ENCODE data around the gene RCSD1. TPM values are rescaled to one million over a fixed set of nuclear protein-coding genes. Genes with fewer than 3 reads are reported as not detected.

The RCSD1 gene
- total and polyA plus RNA-seq, 2 of the 13 experiments (the other 11 are each of a cell fraction or from before 2014, with no cell fraction given) = not detected

- 12% methylated on average over 4 of the region's 5 CpGs for WGBS (ENCODE audit: low lambda C conversion rate)
- 0 out of 5 replicates have a peak, but pooled peaks cover 0 to 3% of the 10 kb centered on the region in 2 experiments for H3K27me3 ChIP-seq (ENCODE audit: control insufficient read depth in 1 of 2, insufficient read depth in 2 of 2, low read length in 2 of 2)
- CTCF ChIA-PET (ENCODE audit: low intra/inter-chr PET ratio, low total read pairs) = no interaction called here
- in situ Hi-C loops (cut with HindIII; ENCODE audit: extremely low pct_ligation_motif_present, low pct_unique_long_range_greater_than_20kb) = no loop called here
- H3K4me2 ChIP-seq (ENCODE audit: low read depth, low read length) = no peak overlapping the region
- intact Hi-C loops (cut with micrococcal nuclease; ENCODE audit: unreplicated experiment) = no loop called here
- POLR2A ChIA-PET = no interaction called here
- H3K4me3 ChIP-seq (replicated peaks in 1 of 3; ENCODE audit: insufficient read depth in 1 of 3, low read depth in 2 of 3, low read length in 3 of 3) = no peak overlapping the region
- no peaks in the 10 kb centered on the region for H3K79me2 ChIP-seq (ENCODE audit: insufficient read depth, low read length)
- no peaks in the 10 kb centered on the region for H4K20me1 ChIP-seq (ENCODE audit: insufficient read depth, low read length)
- no peaks in the 10 kb centered on the region for H3K36me3 ChIP-seq (replicated peaks in 1 of 2; ENCODE audit: control insufficient read depth in 1 of 2, insufficient read depth in 2 of 2, low read length in 2 of 2)
- FAIRE-seq (no peak), DNase-seq (ENCODE audit: low spot score) (no peak), ATAC-seq (no peak; the same call in 2 of the 3 replicates)
- H3K4me1 ChIP-seq (ENCODE audit: insufficient read depth, low read length) = no peaks in the 10 kb centered on the region
- H3K9ac ChIP-seq (ENCODE audit: insufficient read depth, low read depth, low read length) = no peak overlapping the region
- H3K9me3 ChIP-seq (ENCODE audit: low read length) = no peaks in the 10 kb centered on the region
- H2AFZ ChIP-seq (ENCODE audit: low read length) = no peak overlapping the region
- TF ChIP-seq CREB1 (IDR thresholded peaks at IDR 0.05) (no peak), CREB1 (CRISPR knock-in tag; IDR thresholded peaks at IDR 0.05) (no peak), ZNF12 (CRISPR knock-in tag; IDR thresholded peaks at IDR 0.05) (peak; percentile 57; the same call in 1 of the 2 replicates), ZNF446 (CRISPR knock-in tag; IDR thresholded peaks at IDR 0.05) (no peak)
- no peak overlapping the region for H3K27ac ChIP-seq (ENCODE audit: extremely low read length, insufficient read depth, low read length)
- BruUV-seq (replicated peaks) = no TSS peak
Observed at GRCh38 chr1:167671727-167672511, 41.9 kb downstream of the RCSD1 start.

- no peak overlapping the region for H3K4me2 ChIP-seq (ENCODE audit: low read depth, low read length)
- no peak for ATAC-seq
- BruUV-seq (replicated peaks) = no TSS peak
- CTCF ChIA-PET (ENCODE audit: low intra/inter-chr PET ratio, low total read pairs) = no interaction called here
- intact Hi-C loops (cut with micrococcal nuclease; ENCODE audit: unreplicated experiment) (no loop called here), in situ Hi-C loops (cut with HindIII; ENCODE audit: extremely low pct_ligation_motif_present, low pct_unique_long_range_greater_than_20kb) (no loop called here)
- no peaks in the 10 kb centered on the region for H3K4me1 ChIP-seq (ENCODE audit: insufficient read depth, low read length)
- WGBS (ENCODE audit: low lambda C conversion rate) = 14% methylated on average over 4 of the region's 4 CpGs
- no peak for DNase-seq (ENCODE audit: low spot score)
- H3K79me2 ChIP-seq (ENCODE audit: insufficient read depth, low read length) = no peaks in the 10 kb centered on the region
- no peaks in the 10 kb centered on the region for H4K20me1 ChIP-seq (ENCODE audit: insufficient read depth, low read length)
- POLR2A ChIA-PET = no interaction called here
- no peak overlapping the region for H3K27ac ChIP-seq (ENCODE audit: extremely low read length, insufficient read depth, low read length)
- H2AFZ ChIP-seq (ENCODE audit: low read length) = no peak overlapping the region
- no peak for FAIRE-seq
- H3K36me3 ChIP-seq (replicated peaks in 1 of 2; ENCODE audit: control insufficient read depth in 1 of 2, insufficient read depth in 2 of 2, low read length in 2 of 2) = no peaks in the 10 kb centered on the region
- no peak overlapping the region for H3K9ac ChIP-seq (ENCODE audit: insufficient read depth, low read depth, low read length)
- no peaks in the 10 kb centered on the region for H3K9me3 ChIP-seq (ENCODE audit: low read length)
- H3K4me3 ChIP-seq (replicated peaks in 1 of 3; ENCODE audit: insufficient read depth in 1 of 3, low read depth in 2 of 3, low read length in 3 of 3) = no peak overlapping the region
- H3K27me3 ChIP-seq (ENCODE audit: control insufficient read depth in 1 of 2, insufficient read depth in 2 of 2, low read length in 2 of 2) = peaks cover 0 to 3% of the 10 kb centered on the region in 2 experiments; a peak in 1 of 5 replicates
- TF ChIP-seq SNAI1 (CRISPR knock-in tag; IDR thresholded peaks at IDR 0.05; ENCODE audit: borderline replicate concordance) (no peak), ZNF629 (CRISPR knock-in tag; conservative IDR thresholded peaks at IDR 0.05) (no peak), DZIP1 (CRISPR knock-in tag; IDR thresholded peaks at IDR 0.05) (no peak), ZNF878 (CRISPR knock-in tag; IDR thresholded peaks at IDR 0.05) (no peak), MEIS1 (CRISPR knock-in tag; IDR thresholded peaks at IDR 0.05; ENCODE audit: borderline replicate concordance) (no peak), SIX4 (CRISPR knock-in tag; IDR thresholded peaks at IDR 0.05) (no peak), NFRKB (IDR thresholded peaks at IDR 0.05) (no peak), ZNF784 (CRISPR knock-in tag; IDR thresholded peaks at IDR 0.05; ENCODE audit: borderline replicate concordance) (no peak), KMT2B (CRISPR knock-in tag; IDR thresholded peaks at IDR 0.05) (no peak), RBM39 (IDR thresholded peaks at IDR 0.05; ENCODE audit: low read depth, low read length, poor library complexity, severe bottlenecking) (no peak), KDM4B (CRISPR knock-in tag; IDR thresholded peaks at IDR 0.05) (no peak), KMT2A (CRISPR knock-in tag; IDR thresholded peaks at IDR 0.05) (no peak), ZNF564 (CRISPR knock-in tag; IDR thresholded peaks at IDR 0.05) (no peak)
Observed at GRCh38 chr1:167672831-167673230, 42.8 kb downstream of the RCSD1 start.
